Endometrial microvascular endothelial cells (primary cell): ENCODE results near the gene METTL21C. TPM values are rescaled to one million over a fixed set of nuclear protein-coding genes. Genes with fewer than 3 reads are reported as not detected.

Experiments used
- total RNA-seq: library from RNA; depleted of rRNA; stranded (reverse); fragments of >200 nt; gene quantifications from one replicate; pipeline ENCODE4 v1.2.3, GENCODE V29; 2015; ENCODE audit errors: inconsistent ontology term

Gene METTL21C
- total RNA-seq, 1 donor from 2014 or later = not detected

Other genes starting within 250 kb of the METTL21C start
- 33.5 TPM for gene TPP2, start 98.1 kb downstream of the METTL21C start, total RNA-seq
- gene TEX30, start 78.7 kb upstream of the METTL21C start, total RNA-seq = 22.4 TPM
- gene POGLUT2, start 103.9 kb upstream of the METTL21C start, total RNA-seq = 22.5 TPM
- gene BIVM, start 104.1 kb upstream of the METTL21C start, total RNA-seq = 23.8 TPM
- 64.4 TPM for gene ERCC5, start 151.0 kb upstream of the METTL21C start, total RNA-seq